Hematopoietic multipotent progenitor cell treated with erythropoietin and hydrocortisone succinate and interleukin-3 and kit ligand, for 8 days (in vitro differentiated cells): ENCODE results near the gene ATP2A1.

Source experiments
- DNase-seq: peaks from one replicate; pipeline ENCODE4 v3.0.0-alpha.2; 2015

The ATP2A1 gene

DNA sequence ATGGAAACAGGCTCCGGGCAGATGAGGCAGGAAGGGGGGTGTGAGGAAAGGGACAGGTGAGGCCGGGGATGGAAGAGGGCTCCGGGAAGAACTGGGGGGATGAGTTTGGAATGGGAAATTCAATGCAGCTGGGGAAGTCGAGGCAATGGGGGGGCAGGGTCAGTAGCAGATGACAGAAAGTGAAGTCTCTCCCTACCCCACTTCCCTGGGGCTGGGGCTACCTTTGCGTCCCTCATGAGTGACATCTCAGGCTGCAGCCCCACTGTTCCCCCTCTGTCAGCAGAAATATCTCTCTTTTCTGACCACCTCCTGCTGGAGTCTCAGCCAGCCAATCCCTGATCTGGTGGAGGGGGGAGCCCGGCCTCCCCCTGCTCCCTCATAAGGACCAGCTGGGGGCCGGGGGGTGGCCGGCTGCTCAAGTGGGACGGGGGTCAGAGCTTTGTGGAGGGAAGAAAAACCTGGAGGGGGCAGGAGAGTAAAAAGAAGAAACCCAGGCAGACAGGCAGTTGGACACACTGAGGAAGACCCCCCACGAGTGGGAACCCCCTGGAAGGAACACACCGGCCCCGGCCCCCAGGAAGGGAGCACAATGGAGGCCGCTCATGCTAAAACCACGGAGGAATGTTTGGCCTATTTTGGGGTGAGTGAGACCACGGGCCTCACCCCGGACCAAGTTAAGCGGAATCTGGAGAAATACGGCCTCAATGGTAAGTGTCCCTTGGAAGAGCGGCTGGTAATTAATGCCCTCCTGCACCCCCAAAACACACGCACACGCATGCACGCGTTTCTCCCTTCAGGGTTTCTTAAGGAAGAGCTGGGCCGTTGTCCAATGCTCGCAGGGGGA lies at the start of gene ATP2A1:
ATP2A1 (plus strand) TSS at position 406 of the 844 bp plus-strand sequence; CDS start at position 590, 184 bp downstream.
- DNase-seq, result no peak

DNA sequence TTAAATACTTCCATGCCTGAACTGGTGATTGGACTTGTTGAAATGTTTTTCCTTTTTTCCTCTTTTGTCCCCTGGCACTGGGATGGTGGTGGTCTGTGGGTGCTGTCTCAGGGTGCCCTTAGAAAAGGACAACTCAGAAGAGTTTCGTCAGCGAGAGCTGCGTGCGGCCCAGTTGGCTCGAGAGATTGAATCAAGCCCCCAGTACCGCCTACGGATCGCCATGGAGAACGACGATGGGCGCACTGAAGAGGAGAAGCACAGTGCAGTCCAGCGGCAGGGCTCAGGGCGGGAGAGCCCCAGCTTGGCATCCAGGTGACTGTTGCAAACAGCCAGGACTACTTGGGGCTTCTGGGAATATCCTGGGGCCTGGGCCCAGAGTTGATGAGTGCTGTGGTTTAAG lies 48.5 kb upstream of the ATP2A1 start:
- DNase-seq, result no peak

DNA sequence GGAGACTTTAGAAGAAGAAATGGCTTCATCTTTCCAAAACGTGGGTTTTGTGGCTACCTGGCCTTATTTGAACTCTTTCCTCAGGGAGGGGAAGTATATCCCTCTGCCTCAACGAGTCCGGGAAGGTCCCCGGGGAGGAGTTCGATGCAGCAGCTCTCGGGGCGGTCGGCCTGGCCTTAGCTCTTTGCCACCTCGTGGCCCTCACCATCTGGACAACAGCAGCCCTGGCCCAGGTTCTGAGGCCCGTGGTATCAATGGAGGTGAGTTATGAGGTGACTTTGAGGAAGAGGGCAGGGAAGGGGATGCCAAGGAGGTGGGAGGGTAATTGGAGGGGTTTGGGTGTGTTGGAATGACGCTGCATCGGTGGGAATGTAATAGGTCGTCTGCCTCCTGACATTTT lies 47.8 kb upstream of the ATP2A1 start:
- no peak for DNase-seq

DNA sequence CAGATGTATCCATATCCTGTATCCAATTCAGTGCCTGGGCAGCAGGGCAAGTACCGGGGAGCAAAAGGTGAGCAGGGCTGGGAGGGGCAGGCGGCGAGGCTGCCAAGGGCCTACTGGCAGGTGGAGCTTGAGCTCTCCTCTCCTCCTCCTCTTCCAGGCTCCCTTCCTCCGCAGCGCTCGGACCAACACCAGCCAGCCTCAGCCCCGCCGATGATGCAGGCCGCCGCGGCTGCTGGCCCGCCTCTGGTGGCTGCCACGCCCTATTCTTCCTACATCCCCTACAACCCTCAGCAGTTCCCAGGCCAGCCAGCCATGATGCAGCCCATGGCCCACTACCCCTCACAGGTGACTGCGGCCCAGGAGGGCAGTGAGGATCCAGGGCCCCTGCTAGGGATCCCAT lies 43.9 kb upstream of the ATP2A1 start:
- DNase-seq, result no peak

DNA sequence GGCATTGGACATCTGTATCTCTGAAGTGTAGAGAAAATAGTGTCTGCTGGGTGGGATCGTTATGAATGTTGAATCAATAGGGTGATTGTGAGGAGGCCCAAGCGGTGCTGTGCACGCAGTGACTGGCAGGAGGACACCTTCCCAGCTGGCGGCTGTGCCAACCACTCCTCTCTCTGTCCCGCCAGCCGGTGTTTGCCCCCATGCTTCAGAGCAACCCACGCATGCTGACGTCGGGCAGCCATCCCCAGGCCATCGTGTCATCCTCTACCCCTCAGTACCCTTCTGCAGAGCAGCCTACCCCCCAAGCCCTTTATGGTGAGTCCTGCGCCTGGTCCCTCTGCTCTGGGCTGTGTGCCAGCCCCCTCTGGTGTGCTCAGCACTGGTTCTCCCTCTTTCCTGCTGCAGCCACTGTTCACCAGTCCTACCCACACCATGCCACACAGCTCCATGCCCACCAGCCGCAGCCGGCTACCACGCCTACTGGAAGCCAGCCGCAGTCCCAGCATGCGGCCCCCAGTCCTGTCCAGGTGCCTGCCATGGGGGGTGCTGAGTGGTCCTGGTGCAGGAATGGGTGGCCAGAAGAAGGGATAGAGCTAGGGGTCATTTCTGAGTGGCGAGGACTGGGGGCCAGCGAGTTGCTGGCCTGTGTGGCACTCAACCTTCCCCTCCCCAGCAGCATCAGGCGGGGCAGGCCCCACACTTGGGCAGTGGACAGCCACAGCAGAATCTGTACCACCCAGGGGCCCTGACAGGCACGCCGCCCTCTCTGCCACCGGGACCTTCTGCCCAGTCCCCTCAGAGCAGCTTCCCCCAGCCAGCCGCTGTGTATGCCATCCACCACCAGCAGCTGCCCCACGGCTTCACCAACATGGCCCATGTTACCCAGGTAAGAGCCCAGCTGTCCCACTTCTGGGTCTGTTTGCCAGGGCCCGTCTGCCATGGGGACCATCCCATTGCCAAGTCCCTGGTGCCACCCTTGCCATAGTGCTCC lies 43.1 kb upstream of the ATP2A1 start:
- DNase-seq, result no peak

DNA sequence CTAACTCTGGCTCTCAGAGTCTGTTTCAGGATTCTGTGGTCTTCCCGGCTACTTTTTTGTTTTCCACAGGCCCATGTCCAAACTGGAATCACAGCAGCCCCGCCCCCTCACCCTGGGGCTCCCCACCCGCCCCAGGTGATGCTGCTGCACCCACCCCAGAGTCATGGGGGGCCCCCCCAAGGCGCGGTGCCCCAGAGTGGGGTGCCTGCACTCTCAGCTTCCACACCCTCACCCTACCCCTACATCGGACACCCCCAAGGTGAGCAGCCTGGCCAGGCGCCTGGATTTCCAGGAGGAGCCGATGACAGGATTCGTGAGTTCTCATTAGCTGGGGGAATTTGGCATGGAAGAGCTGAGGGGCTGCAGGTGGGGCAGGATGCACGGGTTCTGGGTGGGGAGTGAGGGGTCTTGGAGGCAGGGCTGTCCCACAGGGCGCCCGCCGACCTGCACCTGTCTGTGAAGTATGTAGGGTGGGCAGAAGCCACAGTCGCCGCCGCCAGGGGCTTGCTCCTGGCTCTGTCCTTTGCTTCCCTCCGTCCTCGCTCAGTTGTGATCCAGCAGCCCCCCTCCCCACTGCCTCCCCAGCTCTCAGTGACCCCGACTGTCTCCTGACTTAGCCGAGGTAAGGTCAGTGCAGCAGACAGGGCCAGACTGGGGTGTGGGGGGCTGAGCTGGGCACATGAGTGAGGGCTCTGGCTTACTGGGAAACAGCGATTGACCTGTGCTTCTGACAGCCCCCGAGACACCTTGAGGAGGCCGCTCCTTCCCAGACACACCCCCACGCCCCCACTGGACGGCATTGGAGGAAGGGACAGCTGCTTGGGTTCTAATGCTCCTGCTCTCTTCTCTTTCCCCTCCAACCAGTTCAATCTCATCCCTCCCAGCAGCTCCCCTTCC lies 42.2 kb upstream of the ATP2A1 start:
- DNase-seq, result no peak

DNA sequence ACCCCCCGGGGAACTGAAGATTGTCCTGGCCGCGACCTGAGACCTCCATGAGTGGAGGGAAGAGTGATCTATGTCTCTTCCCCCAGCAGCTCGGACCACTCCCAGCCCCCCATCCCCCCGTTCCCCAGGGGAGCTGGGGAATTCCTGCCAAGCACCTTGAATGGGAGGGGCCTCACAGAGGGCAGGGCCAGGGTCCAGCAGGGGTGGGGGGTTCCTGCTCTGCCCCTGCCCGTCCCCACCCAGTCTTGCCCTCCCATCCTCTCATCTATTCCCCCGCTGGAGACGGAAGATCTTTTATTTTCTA lies 41.6 kb upstream of the ATP2A1 start:
- DNase-seq, result no peak

DNA sequence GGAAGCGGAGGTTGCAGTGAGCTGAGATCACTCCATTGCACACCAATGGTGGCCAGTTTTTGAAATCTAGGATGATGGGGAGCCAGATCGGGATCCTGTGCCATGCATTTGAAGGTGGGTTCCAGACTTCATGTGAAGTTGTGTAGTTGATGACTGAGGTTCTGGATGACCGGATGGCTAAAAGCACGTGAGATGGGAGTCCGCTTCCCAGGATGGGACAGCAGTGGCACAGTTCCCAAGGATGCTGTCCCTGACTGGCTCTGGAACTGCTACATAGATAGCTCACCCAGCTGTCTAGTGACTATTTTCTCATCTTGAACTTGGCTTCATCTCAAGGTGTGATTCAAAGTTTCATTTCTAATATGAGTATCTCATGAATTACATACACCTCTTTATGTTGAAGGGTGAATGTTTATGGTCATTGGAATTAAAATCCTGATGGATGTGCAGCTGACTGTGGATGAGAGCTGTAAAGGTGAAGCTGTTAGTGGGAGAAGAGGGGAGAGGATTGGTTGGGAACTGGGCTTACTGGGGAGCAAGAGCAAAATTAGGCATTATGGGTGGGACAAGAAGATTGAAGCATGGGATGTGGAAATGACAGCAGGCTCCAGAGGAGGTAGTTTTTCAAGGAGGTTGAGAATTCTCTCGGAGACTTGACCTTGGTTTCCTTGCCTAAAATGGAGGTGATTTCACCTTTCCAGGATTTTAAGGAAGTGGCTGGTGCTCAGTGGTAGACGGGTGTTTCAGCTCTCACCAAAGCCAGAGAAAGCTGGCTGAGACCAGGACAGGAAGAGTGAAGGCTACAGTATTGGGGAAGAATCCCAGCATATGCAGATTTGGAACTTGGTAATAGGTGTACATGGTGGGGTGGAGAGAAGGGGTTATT lies 40.4 kb upstream of the ATP2A1 start:
- no peak for DNase-seq

DNA sequence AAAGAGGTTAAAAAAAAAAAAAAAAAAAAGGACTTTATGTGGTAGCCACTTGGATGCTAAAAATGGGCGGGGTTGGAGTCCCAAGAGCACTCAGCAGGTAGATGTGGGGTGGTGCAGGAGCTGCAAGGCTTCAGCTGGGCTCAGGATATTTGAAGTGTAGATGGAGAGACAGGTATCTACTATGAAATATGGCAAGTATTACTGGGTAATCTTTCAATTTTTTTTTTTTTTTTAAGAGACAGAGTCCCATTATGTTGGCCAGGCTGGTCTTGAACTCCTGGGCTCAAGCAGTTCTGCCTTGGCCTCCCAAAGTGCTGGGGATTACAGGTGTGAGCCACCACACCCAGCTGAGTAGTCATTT lies 39.8 kb upstream of the ATP2A1 start:
- DNase-seq, result no peak

DNA sequence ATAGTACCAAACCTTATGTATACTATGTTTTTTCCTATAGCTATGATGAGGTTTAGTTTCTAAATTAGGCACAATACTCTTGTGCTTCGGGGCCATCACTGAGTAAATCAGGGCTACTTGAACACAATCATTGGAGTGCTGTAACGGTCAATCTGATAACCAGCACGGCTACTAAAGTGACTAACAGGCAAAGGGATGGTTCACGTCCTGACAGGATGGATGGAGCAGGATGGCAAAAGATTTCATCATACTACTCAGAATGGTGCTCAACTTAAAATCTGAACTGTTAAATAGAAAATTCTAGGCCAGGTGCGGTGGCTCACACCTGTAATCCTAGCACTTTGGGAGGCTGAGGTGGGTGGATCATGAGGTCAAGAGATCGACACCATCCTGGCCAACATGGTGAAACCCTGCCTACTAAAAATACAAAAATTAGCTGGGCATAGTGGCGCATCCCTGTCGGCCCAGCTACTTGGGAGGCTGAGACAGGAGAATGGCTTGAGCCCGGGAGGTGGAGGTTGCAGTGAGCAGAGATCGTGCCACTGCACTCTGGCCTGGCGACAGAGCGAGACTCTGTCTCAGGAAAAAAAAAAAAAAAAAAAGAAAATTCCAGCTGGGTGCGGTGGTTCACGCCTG lies 39.2 kb upstream of the ATP2A1 start:
- no peak for DNase-seq

DNA sequence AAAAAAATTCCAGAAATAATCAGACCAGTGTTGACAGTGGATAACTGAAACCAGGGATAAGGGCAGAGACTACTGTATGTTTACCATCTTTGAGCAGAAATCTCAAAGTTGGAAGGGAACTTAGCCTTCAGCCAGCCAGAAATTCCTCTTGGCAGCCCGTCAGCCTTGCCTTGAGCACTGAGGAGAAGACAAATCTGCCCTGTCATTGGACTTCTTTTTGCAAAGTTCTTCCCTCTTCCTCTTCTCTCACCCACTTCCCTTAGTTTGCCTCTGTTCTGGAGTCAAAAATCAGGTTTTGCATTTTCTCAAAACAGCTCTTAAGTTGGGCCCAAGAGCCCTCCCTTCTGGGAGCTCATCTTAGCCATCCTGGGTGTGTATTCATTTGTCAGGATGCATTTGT lies 38.4 kb upstream of the ATP2A1 start:
- no peak for DNase-seq

DNA sequence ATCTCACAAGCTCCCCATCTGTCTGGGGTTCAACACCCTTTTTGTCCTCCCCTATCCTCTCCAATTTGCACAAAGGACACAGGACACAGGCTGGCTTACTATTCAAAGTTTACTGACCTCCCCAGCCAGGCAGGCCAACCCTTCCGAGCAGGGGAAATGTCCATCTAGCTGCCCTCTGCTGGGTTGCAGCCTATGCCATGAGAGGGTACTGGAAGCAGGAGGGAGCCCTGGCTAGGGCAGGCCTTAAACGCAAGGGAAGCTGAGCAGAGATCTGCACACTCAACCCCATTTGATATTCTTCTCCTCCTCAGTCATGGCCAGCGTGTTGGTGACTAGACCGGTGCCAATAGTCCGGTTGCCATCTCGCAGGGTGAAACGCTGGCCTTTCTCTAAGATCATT lies 35.6 kb upstream of the ATP2A1 start:
- DNase-seq, result no peak

DNA sequence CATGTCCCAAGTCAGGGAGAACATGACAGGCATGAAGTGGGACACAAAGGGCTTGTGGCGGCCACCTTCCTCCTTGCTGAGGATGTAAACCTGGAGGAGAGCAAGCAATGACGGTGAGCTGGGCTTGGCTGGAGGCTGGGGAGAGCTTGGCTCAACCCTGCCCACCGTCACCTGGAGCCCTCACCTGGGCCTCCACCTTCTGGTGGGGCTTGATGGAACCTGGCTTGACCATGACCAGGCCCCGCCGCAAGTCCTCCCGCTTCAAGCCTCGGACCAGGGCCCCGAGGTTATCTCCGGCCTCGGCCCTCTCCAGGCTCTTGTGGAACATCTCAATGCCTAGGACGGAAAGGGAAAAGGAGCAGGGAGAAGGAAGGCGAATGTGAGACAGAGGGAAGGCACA lies 34.5 kb upstream of the ATP2A1 start:
- DNase-seq, result no peak

DNA sequence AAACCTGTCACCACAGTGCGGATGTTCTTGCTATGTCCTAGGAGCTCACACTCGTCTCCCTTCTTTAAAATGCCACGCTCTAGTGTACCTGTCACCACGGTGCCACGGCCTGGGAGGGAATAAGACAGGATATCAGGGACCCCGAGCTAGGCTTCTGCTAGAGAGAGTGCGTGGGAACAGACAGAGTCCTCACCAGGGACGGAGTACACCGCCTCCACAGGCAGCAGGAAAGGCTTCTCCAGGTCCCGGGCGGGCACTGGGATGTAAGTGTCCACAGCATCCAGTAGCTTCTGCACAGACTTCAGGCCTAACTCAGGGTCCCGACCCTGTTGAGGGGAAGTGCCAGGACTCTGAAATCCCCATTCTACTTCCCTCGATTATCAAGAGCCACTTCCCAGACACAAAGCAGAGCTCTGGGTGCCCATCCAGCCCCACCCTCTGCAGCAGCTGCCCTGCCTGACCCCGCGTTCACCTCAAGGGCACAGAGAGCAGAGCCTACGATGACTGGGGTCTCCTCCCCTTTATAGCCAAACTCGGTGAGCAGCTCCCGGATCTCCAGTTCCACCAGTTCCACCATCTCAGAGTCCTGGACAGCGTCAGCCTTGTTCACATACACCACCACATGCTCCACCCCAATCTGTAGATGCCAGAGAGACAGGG lies 33.9 kb upstream of the ATP2A1 start:
- DNase-seq, result no peak

DNA sequence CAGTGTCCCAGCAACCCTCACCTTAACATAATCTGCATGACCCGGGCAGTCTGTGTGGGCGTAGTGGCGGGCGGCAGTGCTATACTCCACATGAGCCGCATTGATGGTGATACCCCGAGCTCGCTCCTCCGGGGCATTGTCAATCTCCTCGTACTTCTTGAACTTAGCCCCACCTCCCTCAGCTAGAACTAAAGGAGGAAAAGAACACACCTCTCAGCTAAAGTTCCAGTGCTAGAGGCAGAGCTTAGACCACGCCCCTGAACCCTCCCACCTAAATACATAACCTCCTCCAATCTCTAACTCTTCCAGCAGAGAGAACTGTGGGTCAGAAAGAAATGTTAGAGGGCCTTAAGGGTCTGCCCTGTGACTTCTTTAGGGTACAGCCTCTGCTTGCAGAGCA lies 33.0 kb upstream of the ATP2A1 start:
- peak; percentile 85 for DNase-seq

DNA sequence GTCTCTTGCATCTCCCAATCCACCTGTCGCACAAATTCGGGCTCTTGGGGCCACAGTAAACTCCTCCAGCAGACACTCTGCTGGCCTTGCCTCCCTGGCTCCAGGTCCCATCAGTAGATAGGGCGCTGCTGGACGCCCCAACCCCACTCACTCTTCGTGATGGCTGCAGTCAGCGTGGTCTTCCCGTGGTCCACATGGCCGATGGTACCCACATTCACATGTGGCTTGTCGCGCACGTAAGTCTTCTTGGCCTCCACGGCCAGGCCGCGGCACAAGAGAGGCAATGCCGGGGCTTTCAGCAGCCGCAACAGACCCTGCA lies 32.6 kb upstream of the ATP2A1 start:
- no peak for DNase-seq

DNA sequence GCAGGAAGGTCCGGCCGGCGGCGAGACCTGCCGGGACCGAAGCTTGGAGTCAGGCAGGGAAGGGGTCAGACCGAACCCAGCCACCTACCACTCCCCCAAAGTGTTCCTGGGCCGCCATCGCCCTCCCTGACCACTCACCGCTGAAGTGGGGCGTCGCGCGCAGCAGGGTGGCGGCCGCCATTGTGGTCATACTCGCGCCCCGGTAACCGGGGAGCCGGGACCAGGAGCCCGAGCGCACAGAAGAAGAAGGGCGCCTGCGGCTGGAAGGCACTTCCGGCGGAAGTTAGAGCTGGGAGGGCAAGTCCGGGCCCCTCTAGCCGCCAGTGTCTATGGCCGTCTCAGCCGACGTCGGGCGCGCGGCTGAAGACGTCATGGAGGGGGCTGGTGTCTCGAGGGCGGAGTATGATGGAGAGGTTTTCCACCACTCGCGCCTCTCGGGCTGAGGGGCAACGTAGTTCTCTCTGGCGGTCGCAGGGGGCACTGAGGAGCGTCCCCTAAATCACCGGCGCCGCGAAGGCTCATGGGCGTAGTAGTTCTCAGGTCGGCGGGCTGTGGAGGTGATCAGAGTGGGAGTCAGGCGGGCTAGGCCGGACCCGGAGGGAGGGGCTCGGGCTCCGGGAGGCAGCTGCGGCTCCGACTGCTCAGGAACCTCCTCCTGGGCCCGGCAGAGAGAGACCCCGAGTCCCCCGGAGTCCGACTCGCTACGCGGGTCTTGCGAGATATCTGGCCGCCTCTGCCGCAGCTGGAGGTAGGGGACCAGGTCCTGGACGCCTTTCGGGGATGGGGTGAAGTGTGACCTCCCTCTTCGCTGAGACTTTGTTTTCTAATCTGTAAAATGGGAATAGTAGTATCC lies 32.0 kb upstream of the ATP2A1 start, which contains the start of gene TUFM:
TUFM (minus strand) TSS at position 269 of the 853 bp plus-strand sequence; CDS start at position 190, 79 bp downstream.
- DNase-seq, result peak; percentile 98

DNA sequence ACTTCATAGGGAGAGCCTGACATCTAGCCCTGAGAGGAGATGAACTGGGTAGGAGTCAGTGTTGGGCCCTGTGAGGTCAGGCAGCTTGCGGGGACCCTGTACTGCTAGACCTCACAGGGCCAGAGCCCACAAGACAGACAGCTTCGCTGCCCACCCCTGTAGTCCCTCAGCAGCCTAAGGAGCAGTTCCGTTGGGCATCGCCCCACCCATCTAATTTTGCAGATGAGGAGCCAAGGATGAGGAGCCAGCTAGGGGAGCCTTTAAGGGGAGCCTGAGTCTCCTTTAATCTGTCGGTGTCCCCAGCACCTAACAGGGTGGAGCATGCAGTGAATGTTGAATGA lies 31.4 kb upstream of the ATP2A1 start:
- peak; percentile 37 for DNase-seq

DNA sequence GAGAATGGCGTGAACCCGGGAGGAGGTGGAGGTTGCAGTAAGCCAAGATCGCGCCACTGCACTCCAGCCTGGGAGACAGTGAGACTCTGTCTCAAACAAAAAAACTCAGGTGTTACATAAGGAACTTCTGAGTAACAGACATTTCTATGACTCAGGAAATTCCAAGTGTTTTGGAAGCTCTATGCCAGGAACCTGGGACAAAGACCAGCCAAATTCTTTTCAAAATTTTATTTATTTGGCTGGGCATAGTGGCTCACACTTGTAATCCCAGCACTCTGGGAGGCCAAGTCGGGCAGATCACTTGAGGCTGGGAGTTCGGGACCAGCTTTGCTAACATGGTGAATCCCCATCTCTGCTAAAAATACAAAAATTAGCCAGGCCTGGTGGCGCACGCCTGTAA lies 19.9 kb upstream of the ATP2A1 start:
- no peak for DNase-seq

DNA sequence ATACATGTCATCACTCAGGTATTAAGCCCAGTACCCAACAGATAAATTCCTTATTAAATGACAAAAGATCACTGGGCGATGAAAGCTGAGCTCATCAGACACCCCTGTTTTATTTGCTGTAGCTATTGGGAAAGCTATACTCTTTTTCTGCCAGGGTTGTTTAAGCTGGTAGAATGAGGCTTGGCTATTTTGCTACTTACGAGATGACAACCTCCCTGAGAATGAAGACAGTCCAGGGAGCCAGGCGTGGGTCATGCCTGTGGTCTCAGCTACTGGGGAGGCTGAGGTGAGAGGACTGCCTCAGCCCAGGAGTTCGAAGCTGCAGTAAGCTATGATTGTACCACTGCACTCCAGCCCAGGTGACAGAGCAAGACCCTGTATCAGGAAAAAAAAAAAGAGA lies 19.0 kb upstream of the ATP2A1 start:
- DNase-seq, result no peak
